Measurements from ENCODE around the gene RFC4. TPM values are rescaled to one million over a fixed set of nuclear protein-coding genes. Genes with fewer than 3 reads are reported as not detected.
A peak's percentile ranks its signal among the peaks of the same experiment; 100 is the strongest.

RFC4 gene, protein sequence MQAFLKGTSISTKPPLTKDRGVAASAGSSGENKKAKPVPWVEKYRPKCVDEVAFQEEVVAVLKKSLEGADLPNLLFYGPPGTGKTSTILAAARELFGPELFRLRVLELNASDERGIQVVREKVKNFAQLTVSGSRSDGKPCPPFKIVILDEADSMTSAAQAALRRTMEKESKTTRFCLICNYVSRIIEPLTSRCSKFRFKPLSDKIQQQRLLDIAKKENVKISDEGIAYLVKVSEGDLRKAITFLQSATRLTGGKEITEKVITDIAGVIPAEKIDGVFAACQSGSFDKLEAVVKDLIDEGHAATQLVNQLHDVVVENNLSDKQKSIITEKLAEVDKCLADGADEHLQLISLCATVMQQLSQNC
- total RNA-seq, result 1 to 10 TPM; 4.6 to 9.8 (median 7.9) TPM
- polyA plus RNA-seq, result 10 to 100 TPM in 1 of 2 donors, 1 to 10 TPM in 1; 7.2 to 21.0 TPM
- long read RNA-seq, donor 1, transcript RFC4-201 (11 exons, 1,384 nt), result major isoform, 5 of 9 reads
- long read RNA-seq, donor 1, partial matches to known transcripts, result 1 of 9 reads
- long read RNA-seq, donor 1, other reads (novel, unspliced or antisense), result 1 of 9 reads
- long read RNA-seq, donor 2, transcript RFC4-202 (11 exons, 1,448 nt), result minor isoform, 8 of 27 reads
- long read RNA-seq, donor 2, transcript RFC4-201 (11 exons, 1,384 nt), result major isoform, 15 of 27 reads
- long read RNA-seq, donor 2, partial matches to known transcripts, result 0 of 27 reads
- long read RNA-seq, donor 2, other reads (novel, unspliced or antisense), result 4 of 27 reads
- long read RNA-seq, donor 3, transcript RFC4-201 (11 exons, 1,384 nt), result major isoform, 6 of 6 reads
- long read RNA-seq, donor 3, partial matches to known transcripts, result 0 of 6 reads
- long read RNA-seq, donor 3, other reads (novel, unspliced or antisense), result 0 of 6 reads

- Histone ChIP-seq H3K27ac (peak within 1 kb of the TSS; percentile 15 to 92 (median 84)), H3K36me3 (peaks cover 0 to 21% (median 13%) of the 10 kb centered on the region in 9 donors), H3K4me1 (peaks cover 0 to 24% (median 12%) of the 10 kb centered on the region in 12 donors), H3K27me3 (no peaks in the 10 kb centered on the region), H3K9me3 (no peaks in the 10 kb centered on the region), H3K4me3 (peak within 1 kb of the TSS; percentile 69 to 98 (median 82))
- TF ChIP-seq, protein P1, sequence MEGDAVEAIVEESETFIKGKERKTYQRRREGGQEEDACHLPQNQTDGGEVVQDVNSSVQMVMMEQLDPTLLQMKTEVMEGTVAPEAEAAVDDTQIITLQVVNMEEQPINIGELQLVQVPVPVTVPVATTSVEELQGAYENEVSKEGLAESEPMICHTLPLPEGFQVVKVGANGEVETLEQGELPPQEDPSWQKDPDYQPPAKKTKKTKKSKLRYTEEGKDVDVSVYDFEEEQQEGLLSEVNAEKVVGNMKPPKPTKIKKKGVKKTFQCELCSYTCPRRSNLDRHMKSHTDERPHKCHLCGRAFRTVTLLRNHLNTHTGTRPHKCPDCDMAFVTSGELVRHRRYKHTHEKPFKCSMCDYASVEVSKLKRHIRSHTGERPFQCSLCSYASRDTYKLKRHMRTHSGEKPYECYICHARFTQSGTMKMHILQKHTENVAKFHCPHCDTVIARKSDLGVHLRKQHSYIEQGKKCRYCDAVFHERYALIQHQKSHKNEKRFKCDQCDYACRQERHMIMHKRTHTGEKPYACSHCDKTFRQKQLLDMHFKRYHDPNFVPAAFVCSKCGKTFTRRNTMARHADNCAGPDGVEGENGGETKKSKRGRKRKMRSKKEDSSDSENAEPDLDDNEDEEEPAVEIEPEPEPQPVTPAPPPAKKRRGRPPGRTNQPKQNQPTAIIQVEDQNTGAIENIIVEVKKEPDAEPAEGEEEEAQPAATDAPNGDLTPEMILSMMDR (IDR thresholded peaks at IDR 0.05), result peak in 1 of 12 donors; percentile 6
- peak in 1 of 2 donors; percentile 56 for TF ChIP-seq POLR2A (IDR thresholded peaks at IDR 0.05)
- intact Hi-C loops (cut with DNase I), result no loop called here
- DNase-seq (peak; percentile 85 to 94 (median 89)), ATAC-seq (peak; percentile 90 to 97 (median 97))
- 0 to 1% (median 0%) methylated on average over 42 to 70 of the region's 70 CpGs for WGBS, 4 donors
Measured at GRCh38 chr3:186806089-186807055, at the start of gene RFC4. RFC4 (minus strand) TSS chr3:186806482; CDS start chr3:186804713, 1,769 bp downstream.

DNA sequence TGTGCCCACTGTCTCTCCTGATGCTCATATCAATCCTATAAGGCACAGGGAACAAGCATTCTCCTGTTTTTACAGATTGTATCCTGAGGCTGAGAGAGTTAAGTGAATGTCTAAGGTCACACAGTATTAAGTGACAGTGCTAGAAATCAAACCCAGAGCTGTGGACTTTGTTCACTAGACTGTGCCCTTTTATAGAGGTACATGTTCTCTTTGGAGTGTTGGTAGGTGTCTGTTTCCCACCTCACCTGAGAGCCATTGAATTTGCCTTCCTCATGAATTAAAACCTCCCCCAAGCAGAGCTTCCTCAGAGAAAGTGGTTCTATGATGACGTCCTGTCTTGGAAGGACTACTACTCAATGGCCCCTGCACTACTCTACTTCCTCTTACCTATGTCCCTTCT, 48.7 kb upstream of the RFC4 start:
- Histone ChIP-seq H3K4me3 (no peak overlapping the region), H3K9me3 (peaks cover 0 to 24% (median 0%) of the 10 kb centered on the region in 12 donors), H3K27ac (no peak overlapping the region), H3K36me3 (no peaks in the 10 kb centered on the region), H3K27me3 (no peaks in the 10 kb centered on the region), H3K4me1 (no peaks in the 10 kb centered on the region)
- intact Hi-C loops (cut with DNase I), result loop anchor here in 8 of 10 donors (5.0 to 10.0 kb wide), 6 partner anchors 70 to 307 kb away; partner anchors contain the start of gene ST6GAL1 (in 1 of the 8)
- WGBS, 4 donors, result 0 to 4% (median 0%) methylated on average over 1 of the region's 1 CpG
- TF ChIP-seq, protein P1 (IDR thresholded peaks at IDR 0.05), result no peak
- TF ChIP-seq POLR2A (IDR thresholded peaks at IDR 0.05), result no peak
- no peak for ATAC-seq
- no peak for DNase-seq

- DNase-seq, result no peak
- Histone ChIP-seq H3K9me3 (peaks cover 0 to 16% (median 0%) of the 10 kb centered on the region in 12 donors), H3K4me1 (no peaks in the 10 kb centered on the region), H3K27me3 (no peaks in the 10 kb centered on the region), H3K36me3 (no peaks in the 10 kb centered on the region), H3K27ac (no peak overlapping the region), H3K4me3 (no peak overlapping the region)
- 95 to 98% (median 96%) methylated on average over 8 of the region's 8 CpGs for WGBS, 4 donors
- intact Hi-C loops (cut with DNase I), result loop anchor here in 8 of 10 donors (5.0 to 10.0 kb wide), 6 partner anchors 71 to 308 kb away; partner anchors contain the start of gene ST6GAL1 (in 1 of the 8)
- no peak for ATAC-seq
- no peak for TF ChIP-seq POLR2A (IDR thresholded peaks at IDR 0.05)
- TF ChIP-seq, protein P1 (IDR thresholded peaks at IDR 0.05), result no peak
Measured at GRCh38 chr3:186854146-186854545, 47.9 kb upstream of the RFC4 start.

All from heart left ventricle (tissue), 16 donors.